WTC11 (cell line): Measurements from ENCODE around the gene PXYLP1.

Experiments
- CREB1 ChIP-seq: sonication (generic); formaldehyde crosslinking; IDR thresholded peaks from 2 replicates; pipeline ENCODE4 v1.8.0; 2023; ENCODE audit warnings: mild to moderate bottlenecking, missing genetic modification reagents
- FOXP4 ChIP-seq: sonication (generic); formaldehyde crosslinking; IDR thresholded peaks from 2 replicates; pipeline ENCODE4 v1.8.0; 2022; ENCODE audit warnings: mild to moderate bottlenecking, missing genetic modification reagents
- NFE2L1 ChIP-seq: sonication (generic); formaldehyde crosslinking; IDR thresholded peaks from 2 replicates; pipeline ENCODE4 v1.8.1; 2023; ENCODE audit warnings: missing genetic modification reagents
- TCF7 ChIP-seq: sonication (generic); formaldehyde crosslinking; IDR thresholded peaks from 2 replicates; pipeline ENCODE4 v1.8.0; 2022; ENCODE audit warnings: mild to moderate bottlenecking, low read depth, missing genetic modification reagents, moderate library complexity
- TF ChIP-seq, protein P1 (sequence below): fragments of 200-600 bp; IDR thresholded peaks from 2 replicates; pipeline ENCODE4 v1.8.0; 2022; ENCODE audit warnings: antibody characterized with exemption

- TF ChIP-seq, protein P1, sequence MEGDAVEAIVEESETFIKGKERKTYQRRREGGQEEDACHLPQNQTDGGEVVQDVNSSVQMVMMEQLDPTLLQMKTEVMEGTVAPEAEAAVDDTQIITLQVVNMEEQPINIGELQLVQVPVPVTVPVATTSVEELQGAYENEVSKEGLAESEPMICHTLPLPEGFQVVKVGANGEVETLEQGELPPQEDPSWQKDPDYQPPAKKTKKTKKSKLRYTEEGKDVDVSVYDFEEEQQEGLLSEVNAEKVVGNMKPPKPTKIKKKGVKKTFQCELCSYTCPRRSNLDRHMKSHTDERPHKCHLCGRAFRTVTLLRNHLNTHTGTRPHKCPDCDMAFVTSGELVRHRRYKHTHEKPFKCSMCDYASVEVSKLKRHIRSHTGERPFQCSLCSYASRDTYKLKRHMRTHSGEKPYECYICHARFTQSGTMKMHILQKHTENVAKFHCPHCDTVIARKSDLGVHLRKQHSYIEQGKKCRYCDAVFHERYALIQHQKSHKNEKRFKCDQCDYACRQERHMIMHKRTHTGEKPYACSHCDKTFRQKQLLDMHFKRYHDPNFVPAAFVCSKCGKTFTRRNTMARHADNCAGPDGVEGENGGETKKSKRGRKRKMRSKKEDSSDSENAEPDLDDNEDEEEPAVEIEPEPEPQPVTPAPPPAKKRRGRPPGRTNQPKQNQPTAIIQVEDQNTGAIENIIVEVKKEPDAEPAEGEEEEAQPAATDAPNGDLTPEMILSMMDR = no peak
- TF ChIP-seq TCF7 = no peak
- no peak for TF ChIP-seq CREB1 (CRISPR knock-in tag)
- no peak for TF ChIP-seq NFE2L1 (CRISPR knock-in tag)
- no peak for TF ChIP-seq FOXP4 (CRISPR knock-in tag)
These were observed 74.7 kb downstream of the PXYLP1 start for GRCh38 chr3:141306276-141306675.
